Esophagus muscularis mucosa (tissue), 3 donors: ENCODE results near the gene AKAP17A.

Experiments
- CTCF ChIP-seq, 3 experiments: fragments of 200-600 bp in 2 of 3; fragments of 450-650 bp in 1 of 3; sonication (generic) in 2 of 3; IDR thresholded peaks; one replicate each; pipeline ENCODE4 v1.5.1; 2017 to 2019; ENCODE audit warnings: antibody characterized with exemption in 3 of 3, mild to moderate bottlenecking in 2 of 3, moderate library complexity in 1 of 3
- POLR2A ChIP-seq: fragments of 450-650 bp; IDR thresholded peaks from one replicate; pipeline ENCODE4 v1.6.1; 2017; ENCODE audit warnings: antibody characterized with exemption, moderate library complexity, mild to moderate bottlenecking, low read depth

- TF ChIP-seq CTCF (IDR thresholded peaks at IDR 0.05) (no peak), POLR2A (no peak)
Measured at GRCh38 chrX:1587161-1587560, 4.2 kb upstream of the AKAP17A start.
